ENCODE data around the gene SCAF1.

SCAF1 gene

GRCh38 chr19:49685845-49686332, 43.9 kb downstream of the SCAF1 start:
- in situ Hi-C loops (cut with MboI; ENCODE audit: low sequenced_read_pairs, unreplicated experiment) = no loop called here
- TF ChIP-seq CTCF (IDR thresholded peaks at IDR 0.05; ENCODE audit: borderline replicate concordance, control extremely low read depth, extremely low read depth, insufficient read depth, missing control alignments) = no peak
- no peak for DNase-seq (ENCODE audit: low spot score)

- no peak for DNase-seq (ENCODE audit: low spot score)
- in situ Hi-C loops (cut with MboI; ENCODE audit: low sequenced_read_pairs, unreplicated experiment) = no loop called here
- no peak for TF ChIP-seq CTCF (IDR thresholded peaks at IDR 0.05; ENCODE audit: borderline replicate concordance, control extremely low read depth, extremely low read depth, insufficient read depth, missing control alignments)
These were observed 44.6 kb downstream of the SCAF1 start for GRCh38 chr19:49686503-49687088.

- TF ChIP-seq CTCF (IDR thresholded peaks at IDR 0.05; ENCODE audit: borderline replicate concordance, control extremely low read depth, extremely low read depth, insufficient read depth, missing control alignments) = no peak
These were observed 45.1 kb downstream of the SCAF1 start for GRCh38 chr19:49687150-49687549.

GRCh38 chr19:49687566-49688316, 45.7 kb downstream of the SCAF1 start:
- in situ Hi-C loops (cut with MboI; ENCODE audit: low sequenced_read_pairs, unreplicated experiment) = no loop called here
- peak; percentile 43 for DNase-seq (ENCODE audit: low spot score)
- TF ChIP-seq CTCF (IDR thresholded peaks at IDR 0.05; ENCODE audit: borderline replicate concordance, control extremely low read depth, extremely low read depth, insufficient read depth, missing control alignments) = no peak

More at GRCh38 chr19:49687150-49687549, 45.1 kb downstream of the SCAF1 start:
- DNase-seq (ENCODE audit: low spot score) = no peak
- in situ Hi-C loops (cut with MboI; ENCODE audit: low sequenced_read_pairs, unreplicated experiment) = no loop called here

GRCh38 chr19:49688531-49689132, 46.6 kb downstream of the SCAF1 start:
- DNase-seq (ENCODE audit: low spot score) = no peak
- in situ Hi-C loops (cut with MboI; ENCODE audit: low sequenced_read_pairs, unreplicated experiment) = no loop called here
- no peak for TF ChIP-seq CTCF (IDR thresholded peaks at IDR 0.05; ENCODE audit: borderline replicate concordance, control extremely low read depth, extremely low read depth, insufficient read depth, missing control alignments)

GRCh38 chr19:49689133-49690078, 47.4 kb downstream of the SCAF1 start, which contains the start of gene ADM5:
Gene ADM5, plus strand, starts transcription at chr19:49689594. Its CDS starts 244 bp downstream, at chr19:49689838.
- peak; percentile 73 for DNase-seq (ENCODE audit: low spot score)
- TF ChIP-seq CTCF (IDR thresholded peaks at IDR 0.05; ENCODE audit: borderline replicate concordance, control extremely low read depth, extremely low read depth, insufficient read depth, missing control alignments) = peak; percentile 54
- in situ Hi-C loops (cut with MboI; ENCODE audit: low sequenced_read_pairs, unreplicated experiment) = no loop called here

Measured in GM13976 (cell line).